ENCODE measurements around the gene IL17RC.

IL17RC gene

DNA sequence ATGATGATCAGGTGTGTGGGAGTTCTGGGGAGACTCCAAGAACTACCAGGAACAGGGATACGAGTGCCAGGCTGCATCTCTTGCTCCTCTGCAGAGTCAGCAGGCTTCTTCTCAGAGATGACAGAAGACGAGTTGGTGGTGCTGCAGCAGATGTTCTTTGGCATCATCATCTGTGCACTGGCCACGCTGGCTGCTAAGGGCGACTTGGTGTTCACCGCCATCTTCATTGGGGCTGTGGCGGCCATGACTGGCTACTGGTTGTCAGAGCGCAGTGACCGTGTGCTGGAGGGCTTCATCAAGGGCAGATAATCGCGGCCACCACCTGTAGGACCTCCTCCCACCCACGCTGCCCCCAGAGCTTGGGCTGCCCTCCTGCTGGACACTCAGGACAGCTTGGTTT, 27.4 kb downstream of the IL17RC start:
- DNase-seq (ENCODE audit: low read depth in 2 of 2), result no peak

DNA sequence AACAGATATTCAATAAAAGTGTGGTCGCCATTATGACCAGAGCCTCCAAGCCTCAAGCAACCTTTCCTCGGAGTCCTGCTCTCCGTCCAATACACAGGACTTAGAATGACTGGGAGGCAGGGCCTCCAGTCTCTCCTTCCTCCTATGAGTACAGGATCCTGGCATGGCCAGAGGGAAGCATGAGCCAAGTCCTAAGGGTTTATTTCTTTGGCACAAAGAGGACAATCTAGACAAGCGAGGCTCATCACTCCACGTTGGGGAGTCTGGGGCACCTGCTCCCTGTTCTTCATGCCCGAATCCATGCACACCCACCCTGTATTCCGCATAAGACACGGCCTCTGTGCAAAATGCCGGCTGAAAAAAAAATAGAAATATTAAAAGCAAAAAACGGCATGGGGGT, 28.5 kb downstream of the IL17RC start:
- no peak for DNase-seq (ENCODE audit: low read depth in 2 of 2)

DNA sequence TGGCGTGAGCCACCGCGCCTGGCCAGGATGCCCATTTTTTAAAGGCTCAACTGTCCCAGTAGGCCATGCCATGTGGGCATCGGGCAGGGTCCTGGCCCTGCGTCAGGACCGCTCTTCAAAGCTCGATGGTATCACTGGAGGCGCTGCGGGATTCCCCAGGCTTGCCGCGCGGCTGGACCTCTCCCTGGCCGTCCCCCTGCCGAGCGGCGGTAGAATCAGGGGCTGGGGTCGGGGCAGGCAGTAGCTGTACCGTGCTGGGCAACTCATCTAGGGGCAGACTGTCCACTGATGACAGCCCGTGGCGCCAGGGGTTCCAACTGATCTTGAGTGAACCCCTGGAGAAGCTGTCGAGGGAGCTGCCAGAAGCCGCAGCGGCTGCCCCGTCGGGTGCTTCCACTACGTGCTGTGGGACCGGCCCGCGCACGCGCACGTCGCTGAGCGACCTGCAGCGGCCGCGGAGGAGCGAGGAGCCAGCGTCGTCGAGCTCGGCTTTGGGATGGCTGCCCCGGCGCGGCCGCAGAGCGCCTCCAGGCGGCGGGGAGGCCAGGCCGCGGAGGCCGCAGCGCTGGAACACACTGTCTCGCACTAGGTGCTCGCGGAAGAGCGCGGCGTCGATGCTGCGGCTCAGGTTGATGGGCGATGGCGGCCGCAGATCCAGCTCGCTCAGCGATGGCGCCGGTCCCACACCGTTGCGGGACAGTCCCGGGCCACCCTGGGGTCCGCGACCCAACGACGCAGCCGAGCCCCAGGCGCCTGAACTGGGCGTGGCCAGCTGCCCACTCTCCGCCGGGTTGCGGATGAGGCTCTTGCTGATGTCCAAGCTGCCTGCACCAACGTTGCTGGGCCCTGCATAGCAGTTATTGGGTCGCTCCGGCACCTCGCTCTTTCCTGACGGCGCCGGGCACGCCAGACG, 29.5 kb downstream of the IL17RC start:
- DNase-seq (ENCODE audit: low read depth in 2 of 2), result peak; percentile 65 to 75

DNA sequence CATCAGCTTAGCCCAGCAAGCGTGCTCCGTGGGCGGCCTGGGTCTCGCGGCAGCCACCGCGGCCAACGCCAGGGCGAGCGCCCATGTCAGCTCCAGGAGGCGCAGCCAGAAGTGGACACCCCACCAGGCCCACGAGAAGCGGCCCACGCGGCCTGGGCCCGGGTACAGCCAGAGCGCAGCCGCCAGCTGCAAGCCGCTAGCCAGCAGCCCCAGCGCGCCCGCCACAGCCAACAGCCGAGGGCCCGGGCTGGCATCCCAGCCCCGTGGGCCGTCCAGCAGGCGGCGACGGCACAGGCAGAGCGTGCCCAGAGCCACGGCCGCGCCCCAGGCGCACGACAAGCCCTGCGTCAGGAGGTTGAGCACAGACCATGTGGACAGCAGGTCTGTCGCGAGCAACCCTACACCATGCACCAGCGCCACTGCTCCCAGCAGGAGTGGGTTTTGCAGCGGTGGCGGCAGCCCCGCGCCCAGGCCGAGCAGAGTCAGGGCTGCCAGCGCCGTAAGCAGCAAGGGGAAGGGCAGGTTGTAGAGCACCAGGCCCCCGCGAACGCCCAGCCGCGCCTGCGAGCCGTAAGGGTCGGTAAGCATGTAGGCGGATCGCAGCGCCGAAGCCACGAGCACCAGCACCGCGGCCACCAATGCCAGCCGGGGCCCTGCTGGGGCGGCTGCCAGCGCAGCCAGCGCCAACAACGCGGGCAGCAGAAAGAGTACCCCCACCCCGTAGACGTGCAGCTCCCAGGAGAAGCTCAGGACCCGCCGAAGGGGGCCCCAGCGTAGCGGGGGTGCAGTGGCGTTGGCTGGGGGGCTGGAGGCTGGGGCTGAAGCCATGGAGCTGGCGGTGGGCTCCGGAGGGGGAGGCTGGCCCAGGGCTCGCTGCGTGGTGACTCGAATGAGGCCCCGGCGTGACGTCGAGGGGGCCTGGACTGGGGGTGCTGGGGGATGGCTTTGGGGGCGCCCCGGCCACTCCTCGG, 30.4 kb downstream of the IL17RC start:
- DNase-seq (ENCODE audit: low read depth in 2 of 2), result no peak

DNA sequence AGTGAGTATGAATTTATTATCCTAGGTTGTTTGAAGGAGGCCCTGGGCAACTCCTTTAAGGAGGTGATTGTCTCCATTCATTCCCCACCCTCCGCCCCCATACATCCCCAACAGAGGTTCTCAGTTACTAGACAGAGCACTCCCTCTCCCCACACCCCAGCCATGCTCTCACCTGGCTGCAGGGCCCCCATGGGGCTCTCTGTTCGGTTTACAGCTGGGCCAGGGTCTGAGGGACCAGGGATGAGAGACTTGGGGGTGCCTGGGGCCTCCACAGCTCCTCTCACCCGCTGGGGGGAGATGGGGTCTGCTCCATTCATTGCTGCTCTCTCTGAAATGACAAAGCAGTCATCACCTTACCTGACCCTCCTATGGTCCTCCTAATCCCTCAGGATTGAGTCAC, 31.7 kb downstream of the IL17RC start:
- no peak for DNase-seq (ENCODE audit: low read depth in 2 of 2)

DNA sequence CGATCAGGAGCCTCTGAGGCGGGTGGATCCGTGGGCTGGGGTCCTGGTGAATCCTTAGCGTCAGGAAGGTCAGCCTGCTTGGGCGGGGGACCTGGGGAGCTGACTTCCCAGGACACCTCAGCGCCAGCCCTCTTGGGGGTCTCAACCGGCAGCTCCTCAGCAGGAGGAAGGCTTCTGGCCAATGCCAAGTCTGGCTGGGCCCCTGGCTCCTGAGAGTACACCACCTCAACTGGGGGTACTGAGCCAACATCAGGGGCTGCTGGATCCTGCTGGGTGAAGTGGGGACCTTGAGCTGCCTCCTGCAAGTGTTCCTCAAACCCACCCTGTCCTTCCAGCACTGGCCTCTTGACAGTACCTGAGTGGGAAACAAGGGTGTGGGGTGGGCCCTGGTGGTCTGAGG, 32.2 kb downstream of the IL17RC start:
- DNase-seq (ENCODE audit: low read depth in 2 of 2), result no peak

DNA sequence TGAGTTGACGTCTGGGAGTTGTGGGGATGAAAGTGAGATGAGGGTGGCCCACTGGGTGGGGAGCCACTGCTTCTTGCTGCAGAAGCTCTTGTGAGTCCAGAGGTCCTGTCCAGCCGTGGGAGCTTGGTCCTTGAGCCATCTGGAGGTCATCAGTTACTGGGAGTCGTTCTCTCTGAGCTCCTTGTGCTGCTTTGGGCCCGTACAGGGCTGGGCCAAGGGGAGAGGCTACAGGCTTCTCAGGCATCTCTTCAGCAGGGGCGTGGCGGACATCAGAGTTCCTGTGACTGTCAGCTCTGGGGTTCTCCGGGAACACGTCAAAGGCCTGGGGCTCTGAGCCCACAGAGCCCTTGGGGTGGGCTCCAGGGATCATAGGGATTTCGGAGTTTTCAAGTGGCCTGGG, 32.7 kb downstream of the IL17RC start:
- no peak for DNase-seq (ENCODE audit: low read depth in 2 of 2)

DNA sequence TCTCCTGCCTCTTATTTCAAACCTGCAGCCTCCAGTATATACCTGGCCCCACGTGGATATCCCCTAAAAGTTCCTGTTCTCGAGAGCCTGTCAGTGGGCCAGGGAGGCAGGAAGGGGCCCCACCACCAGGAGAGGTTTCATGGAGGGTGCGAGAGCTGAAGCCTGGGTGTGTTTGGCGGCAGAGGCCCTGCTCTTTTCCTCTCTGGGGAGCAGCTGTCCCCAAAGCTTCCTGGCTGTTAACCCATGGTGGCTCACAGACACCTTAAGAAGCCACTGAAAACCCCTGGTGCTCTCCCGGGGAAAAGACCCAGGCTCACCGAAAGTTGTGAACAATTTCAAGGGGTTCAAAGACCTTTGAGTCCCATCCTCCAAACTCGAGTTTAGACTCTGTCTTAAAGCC, 34.2 kb downstream of the IL17RC start:
- no peak for DNase-seq (ENCODE audit: low read depth in 2 of 2)

DNA sequence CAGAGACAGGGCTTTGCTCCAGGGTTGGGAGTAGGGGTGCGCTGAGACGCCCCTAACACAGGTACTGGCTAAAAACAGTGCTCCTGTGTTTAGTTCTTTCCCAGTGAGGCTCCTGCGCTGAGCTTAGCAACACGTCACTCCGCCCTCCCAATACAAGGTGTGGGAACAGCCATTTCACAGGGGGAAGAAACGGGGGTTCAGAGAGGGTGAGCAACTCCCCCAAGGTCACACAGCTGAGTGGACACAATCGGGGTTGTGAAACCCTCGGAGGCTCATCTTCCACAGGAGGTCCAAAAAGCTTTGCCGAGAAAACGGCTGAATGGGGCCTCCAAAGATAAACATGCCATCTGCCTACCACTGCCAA, 34.7 kb downstream of the IL17RC start:
- no peak for DNase-seq (ENCODE audit: low read depth in 2 of 2)

DNA sequence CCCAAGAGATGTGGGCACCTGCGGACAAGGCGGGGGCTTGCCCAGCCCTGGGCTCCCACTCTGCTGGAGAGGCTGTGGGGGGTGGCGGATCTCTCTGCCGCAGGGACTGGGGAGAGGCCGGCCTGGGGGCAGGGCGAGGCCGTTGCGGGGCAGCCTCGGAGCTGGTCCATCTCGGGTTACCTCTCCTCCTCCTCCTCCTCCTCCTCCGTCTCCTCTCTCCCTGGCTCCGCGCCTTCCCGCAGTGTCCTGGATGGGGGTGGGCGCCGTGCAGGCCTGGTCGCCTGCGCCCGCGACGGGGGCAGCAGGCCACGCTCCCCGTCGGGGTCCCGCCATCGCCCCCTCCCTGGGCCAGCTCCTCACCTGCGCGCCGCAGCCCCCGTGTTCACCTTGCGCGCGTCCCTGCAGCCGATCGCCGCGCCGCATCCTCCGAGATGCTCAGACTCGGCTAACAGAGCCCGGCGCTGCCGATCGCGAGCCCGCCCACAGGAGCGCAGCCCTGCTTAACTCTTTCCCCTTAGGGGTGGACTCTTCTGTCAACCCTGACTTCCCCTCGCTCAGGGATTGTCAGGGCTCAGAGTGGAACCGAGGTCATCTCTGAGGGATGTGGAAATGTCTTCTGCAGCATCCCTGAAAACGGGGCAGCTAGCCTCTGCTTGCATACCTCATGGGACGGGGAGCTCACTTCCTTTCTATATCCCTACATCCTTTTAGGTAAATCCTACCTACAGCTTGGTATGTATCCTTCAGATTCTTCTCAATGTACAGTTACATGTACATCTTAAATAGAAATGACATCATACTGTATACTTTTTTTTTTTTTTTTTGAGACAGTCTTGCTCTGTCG, 35.3 kb downstream of the IL17RC start, which contains the start of gene PRRT3:
TSS of gene PRRT3 (minus strand) at position 447 of the 844 bp plus-strand sequence. CDS start 2,293 bp downstream, outside the sequence.
- DNase-seq (ENCODE audit: low read depth in 2 of 2), result no peak

DNA sequence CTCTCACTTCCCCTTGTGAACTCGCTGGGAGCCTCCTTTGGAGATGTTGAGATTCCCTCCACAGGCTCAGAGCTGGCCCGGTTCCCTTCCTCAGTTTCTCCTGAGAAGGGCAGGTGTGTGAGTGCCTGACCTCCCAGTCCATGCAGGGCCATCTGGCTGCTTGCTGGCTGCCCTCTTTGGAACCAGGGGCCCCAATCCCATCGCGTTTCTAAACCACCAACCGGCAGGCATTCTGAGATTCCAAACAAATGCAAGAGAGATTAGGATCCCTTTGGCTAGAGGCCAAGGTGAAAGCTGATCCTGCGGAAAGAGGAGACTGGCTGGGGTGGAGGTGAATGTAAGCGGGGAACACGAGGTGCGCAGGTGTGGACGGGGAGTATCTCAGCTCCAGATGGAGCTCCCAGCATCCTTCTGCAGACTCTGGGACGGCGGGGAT, 38.2 kb downstream of the IL17RC start:
- DNase-seq (ENCODE audit: low read depth in 2 of 2), result no peak

DNA sequence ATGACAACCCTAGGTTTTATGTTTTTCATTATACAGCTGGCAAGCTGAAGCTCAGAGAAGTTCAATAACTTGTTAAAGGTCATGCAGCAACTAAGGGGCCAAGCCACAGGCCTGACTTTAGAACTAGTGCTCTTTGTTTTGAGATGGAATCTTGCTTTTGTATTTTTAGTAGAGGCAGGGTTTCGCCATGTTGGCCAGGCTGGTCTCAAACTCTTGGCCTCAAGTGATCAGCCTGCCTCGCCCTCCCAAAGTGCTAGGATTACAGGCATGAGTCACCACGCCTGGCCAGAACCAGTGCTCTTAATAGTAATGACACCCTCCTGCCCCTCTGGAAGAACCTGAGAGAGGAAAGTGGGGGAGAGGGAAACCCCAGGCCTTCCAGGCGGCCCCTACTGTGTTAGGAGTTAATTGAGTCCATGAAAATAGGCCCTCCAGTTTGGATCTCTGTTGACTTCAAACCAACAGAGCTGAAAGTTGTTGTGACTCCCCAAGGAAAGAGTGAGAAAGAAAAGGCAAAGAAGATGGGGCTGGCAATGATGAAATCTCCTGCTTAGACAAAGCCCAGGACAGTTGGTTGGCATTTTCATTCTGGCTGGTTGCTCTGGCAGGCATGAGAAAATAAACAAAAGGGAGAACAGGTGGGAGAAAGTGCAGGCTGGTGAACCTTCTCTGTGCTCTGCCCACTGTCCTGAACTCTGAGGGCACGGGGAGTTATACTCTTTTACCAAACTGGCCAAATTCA, 38.9 kb downstream of the IL17RC start:
- DNase-seq (ENCODE audit: low read depth in 2 of 2), result no peak

DNA sequence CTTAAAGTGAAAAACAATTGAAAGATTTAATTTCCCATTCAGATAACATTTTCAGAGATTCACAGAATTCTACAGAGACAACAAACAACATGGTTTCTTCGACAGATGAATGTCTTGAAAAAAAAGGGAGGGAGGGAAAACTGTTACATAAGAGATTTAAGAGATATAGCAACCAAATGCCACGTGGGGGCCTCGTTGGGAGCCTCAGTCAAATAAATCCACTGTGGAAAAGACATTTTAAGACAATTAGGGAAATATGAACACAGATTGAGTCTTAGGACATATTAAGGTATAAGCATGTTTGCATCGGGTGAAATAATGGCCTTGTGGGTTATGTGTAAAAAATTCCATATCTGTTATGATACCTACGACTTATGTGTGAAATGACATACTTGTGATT, 40.3 kb downstream of the IL17RC start:
- no peak for DNase-seq (ENCODE audit: low read depth in 2 of 2)

DNA sequence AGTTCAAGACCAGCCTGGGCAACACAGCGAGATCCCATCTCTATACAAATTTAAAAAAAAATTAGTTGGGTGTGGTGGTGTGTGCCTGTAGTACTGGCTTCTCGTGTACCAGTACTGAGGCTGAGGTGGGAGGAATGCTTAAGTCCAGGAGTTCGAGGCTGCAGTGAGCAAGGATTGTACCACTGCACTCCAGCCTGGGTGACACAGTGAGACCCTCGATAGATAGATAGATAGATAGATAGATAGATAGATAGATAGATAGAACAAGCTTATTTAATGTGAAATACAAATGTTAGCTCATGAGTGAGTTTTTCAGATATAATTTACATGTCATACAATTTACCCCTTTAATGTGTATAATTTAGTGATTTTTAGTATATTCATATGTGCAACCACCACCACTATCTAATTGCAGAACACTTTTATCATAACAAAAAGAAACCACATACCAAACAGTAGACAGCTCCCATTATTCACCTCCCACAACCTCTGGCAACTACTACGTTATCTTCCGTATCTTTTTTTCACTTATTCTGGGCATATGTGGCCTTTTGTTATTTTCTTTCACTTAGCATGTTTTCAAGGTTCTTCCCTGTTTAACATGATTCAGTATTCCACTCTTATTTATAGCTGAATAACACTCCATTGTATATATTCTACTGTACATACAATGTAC, 48.4 kb downstream of the IL17RC start:
- no peak for DNase-seq (ENCODE audit: low read depth in 2 of 2)

DNA sequence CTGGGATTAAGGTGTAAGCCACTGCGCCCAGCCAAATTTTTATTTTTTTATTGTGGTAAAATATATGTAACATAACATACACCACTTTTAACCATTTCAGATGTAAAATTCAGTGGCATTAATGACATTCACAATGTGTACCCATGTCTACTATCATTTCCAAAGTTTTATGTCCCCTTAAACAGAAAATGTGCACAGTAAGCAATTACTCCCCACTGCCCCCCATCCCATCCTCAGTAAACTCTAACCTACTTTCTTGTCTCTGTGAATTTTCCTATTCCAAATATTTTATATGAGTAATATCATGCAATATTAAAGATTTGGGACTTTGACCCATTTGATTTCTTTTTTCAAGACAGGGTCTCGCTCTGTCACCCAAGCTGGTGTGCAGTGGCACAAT, 49.9 kb downstream of the IL17RC start:
- no peak for DNase-seq (ENCODE audit: low read depth in 2 of 2)

DNA sequence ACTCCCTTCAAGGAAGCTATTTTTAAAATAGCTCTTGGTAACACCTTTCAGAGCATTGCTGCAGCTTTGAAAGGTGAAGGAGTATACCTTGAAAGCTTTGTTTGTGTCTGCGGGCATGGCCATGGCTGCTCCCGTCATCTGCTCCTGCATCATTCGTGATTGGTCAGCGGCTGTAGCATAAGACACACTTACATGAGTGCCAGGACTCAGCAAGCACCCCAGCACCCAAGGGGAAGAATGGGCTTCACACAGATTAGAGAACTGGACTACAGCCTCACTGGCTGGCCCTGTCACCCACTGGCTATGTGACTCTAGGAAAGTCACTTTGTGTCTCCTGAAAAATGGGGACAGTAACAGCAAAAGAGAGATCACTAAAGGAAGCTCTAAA, 52.7 kb downstream of the IL17RC start:
- DNase-seq (ENCODE audit: low read depth in 2 of 2), result no peak

DNA sequence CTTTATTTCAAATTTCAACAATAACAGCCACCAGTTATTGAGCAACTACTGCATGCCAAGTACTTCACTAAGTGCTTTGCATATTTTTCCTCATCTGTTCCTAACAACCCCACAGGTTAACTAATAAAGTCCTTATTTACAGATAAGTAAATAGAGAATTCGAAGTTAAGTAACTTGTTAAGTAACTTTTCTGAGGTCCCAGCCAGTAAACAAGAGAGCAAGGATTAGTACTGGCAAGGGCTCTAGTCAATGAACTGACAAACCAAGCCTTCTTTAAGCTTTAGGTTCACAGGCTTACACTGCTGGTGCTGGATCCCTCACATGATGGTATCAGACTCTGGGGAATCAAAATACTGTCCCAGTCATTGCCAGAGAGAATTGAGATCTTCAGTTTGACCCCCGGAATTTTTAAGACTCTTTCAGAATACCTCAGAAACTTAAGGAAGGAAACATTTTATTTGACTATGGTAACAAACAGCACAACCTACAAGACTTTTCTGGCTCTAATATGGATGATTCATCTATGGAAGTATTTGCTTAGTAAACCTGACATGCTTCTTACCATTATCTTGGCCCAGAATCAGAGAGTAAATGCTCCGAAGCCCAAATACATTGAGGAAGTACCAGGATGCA, 53.2 kb downstream of the IL17RC start:
- no peak for DNase-seq (ENCODE audit: low read depth in 2 of 2)

DNA sequence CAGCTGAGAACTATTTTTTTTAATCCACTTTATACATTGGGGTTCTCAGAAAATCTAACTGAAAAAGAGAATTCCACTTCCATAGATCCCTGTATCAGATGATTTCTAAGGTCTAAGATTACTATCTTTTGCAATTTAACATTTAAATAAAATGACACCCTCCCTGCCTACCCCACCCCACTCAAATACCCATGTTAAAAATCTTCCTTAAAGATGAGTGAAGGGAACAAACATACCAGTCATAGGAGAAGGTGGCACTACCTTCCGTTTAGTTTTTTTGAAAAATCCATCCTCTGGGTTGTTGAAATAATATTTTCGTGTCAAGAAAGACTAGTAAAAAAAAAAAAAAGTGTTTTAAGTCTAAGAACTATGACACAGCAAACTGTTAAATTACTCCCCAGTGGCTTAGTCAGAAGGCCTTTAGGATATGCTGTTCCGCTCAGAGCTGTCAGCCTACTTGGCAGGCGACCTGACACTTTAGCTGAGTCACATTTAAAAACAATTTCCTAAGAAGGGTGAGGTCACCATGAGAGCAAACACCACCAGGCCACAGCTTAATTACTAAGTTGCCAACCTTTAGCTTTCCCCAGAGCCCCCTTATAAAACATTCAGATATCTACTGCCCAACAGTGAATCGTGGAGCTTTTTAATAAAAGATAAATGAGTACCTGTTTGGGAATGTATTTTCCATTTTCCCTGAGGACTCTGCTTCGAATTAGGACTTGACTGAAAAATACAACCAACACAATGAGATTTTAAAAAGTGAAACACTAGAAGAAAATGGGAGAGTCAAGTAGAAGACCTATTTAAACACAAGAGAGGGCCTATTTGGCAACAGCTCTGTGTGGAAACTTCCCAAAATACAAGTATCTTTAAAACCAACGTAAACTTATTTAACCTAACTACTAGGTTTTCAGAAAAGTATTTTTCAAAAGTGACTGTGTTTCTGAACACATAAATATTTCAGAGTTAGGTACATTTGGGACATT, 60.1 kb downstream of the IL17RC start:
- peak; percentile 85 to 87 for DNase-seq (ENCODE audit: low read depth in 2 of 2)
